MG63 (cell line): Measurements from ENCODE around the gene WDR46. TPM values are rescaled to one million over a fixed set of nuclear protein-coding genes. Genes with fewer than 3 reads are reported as not detected.
A peak's percentile ranks its signal among the peaks of the same experiment; 100 is the strongest.

Experiments used
- DNase-seq: peaks from one replicate; pipeline ENCODE4 v3.0.0-alpha.2; 2020
- H3K27me3 ChIP-seq: fragments of 250-450 bp; sonication (Bioruptor Pico); 2 replicates; pipeline ENCODE4 v1.5.1; 2020; ENCODE audit warnings: mild to moderate bottlenecking, moderate library complexity
- H3K36me3 ChIP-seq: fragments of 250-450 bp; sonication (Bioruptor Pico); 2 replicates; pipeline ENCODE4 v1.5.1; 2020; ENCODE audit warnings: mild to moderate bottlenecking, moderate library complexity
- H3K4me3 ChIP-seq: fragments of 250-450 bp; sonication (Bioruptor Pico); 2 replicates; pipeline ENCODE4 v1.5.1; 2020; ENCODE audit warnings: mild to moderate bottlenecking, moderate library complexity
- H3K9me3 ChIP-seq: fragments of 250-450 bp; sonication (Bioruptor Pico); 2 replicates; pipeline ENCODE4 v1.5.1; 2020; ENCODE audit warnings: mild to moderate bottlenecking, moderate library complexity
- total RNA-seq: library from RNA; depleted of rRNA; stranded (reverse); fragments of >200 nt; shearing (Covaris generic); gene quantifications from 2 replicates; pipeline ENCODE4 v1.2.3, GENCODE V29; 2014; ENCODE audit warnings: low replicate concordance; rRNA removed

Gene WDR46
- total RNA-seq, 1 experiment from 2014 or later: 303 TPM

DNA sequence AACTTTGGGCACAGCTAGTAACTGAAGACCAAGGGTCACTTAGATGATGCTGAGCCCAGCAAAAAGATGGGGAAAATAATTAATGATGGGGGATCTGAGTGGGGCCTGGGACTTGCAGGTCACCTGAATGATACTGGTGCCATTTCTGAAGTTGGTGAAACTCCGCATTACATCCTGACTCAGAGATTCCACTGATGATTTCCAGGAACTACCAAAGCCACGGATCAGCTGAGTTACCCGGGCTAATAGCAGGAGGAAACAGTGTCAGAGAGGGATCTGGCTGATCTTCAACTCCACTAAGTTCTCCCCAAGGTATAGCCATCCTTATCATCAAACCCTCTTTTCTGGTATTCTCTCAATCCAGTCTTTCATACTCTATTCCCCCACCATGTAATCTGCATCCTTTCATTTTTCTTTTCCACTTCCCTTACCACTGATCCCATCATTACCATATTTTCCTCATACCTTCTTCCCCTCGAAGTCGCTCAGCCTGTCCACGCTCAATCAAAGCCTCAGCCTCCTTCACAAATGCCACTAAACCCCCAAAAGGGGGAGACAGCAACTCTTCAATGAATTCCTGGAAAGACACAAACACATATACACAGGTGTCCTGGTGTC, 37.5 kb downstream of the WDR46 start:
- H3K9me3 ChIP-seq: no peaks in the 10 kb centered on the region
- peaks cover 37% of the 10 kb centered on the region for H3K36me3 ChIP-seq
- no peak for DNase-seq
- H3K27me3 ChIP-seq: no peaks in the 10 kb centered on the region
- H3K4me3 ChIP-seq: no peak overlapping the region

GRCh38 chr6:33250731-33251130, 38.3 kb downstream of the WDR46 start:
- Histone ChIP-seq H3K9me3 (no peaks in the 10 kb centered on the region), H3K27me3 (no peaks in the 10 kb centered on the region), H3K36me3 (peaks cover 34% of the 10 kb centered on the region), H3K4me3 (no peak overlapping the region)
- DNase-seq: no peak

DNA sequence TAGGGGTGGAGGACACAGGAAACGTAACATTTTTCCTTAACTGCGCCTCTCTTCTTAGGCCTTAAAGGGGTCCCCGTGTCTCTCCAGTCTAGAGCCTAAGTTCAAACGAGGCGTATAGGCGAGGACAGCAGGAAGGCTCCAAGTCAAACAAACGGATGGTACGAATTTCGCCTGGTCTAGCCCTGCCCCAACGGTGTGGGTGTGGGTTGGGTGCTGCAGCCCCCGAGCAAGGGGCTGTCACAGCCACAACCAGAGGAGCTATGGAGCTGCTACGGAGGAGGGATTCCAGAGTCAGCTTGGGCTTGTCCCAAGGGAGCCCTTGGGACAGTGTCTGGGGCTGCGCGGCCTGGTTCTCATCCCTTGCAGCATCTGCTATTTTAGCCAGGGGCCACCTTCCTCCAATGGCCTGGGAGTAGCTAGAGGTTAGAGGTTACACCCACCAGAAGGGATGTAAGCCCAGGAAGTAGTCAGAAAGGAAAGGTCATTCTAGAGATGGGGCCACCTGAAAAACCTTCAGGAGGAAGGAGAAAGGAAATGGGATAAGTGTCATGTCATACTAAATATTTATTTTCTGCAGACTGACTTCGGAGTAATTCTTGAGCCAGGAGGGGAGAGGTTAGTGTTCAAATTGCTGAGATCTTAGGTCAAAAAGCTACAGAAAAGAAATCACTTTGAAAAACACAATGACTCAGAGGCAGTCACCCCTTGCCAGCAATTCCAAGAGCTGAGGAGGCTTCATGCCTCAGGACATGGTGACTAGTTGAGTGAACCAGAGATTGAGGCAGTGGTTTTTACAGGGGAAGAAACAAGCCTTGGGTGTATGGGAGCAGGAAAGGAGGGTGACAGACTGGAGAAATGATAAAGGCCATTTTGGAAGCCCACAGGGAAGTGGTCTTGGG, 39.1 kb downstream of the WDR46 start:
- DNase-seq: peak; percentile 93
- no peaks in the 10 kb centered on the region for H3K27me3 ChIP-seq
- H3K9me3 ChIP-seq: no peaks in the 10 kb centered on the region
- peak overlapping the region; percentile 67 for H3K4me3 ChIP-seq
- H3K36me3 ChIP-seq: peaks cover 32% of the 10 kb centered on the region

- Histone ChIP-seq H3K4me3 (peak overlapping the region; percentile 67), H3K27me3 (no peaks in the 10 kb centered on the region), H3K36me3 (peaks cover 27% of the 10 kb centered on the region), H3K9me3 (no peaks in the 10 kb centered on the region)
- peak; percentile 100 for DNase-seq
Observed at GRCh38 chr6:33248932-33249731, 39.9 kb downstream of the WDR46 start.

DNA sequence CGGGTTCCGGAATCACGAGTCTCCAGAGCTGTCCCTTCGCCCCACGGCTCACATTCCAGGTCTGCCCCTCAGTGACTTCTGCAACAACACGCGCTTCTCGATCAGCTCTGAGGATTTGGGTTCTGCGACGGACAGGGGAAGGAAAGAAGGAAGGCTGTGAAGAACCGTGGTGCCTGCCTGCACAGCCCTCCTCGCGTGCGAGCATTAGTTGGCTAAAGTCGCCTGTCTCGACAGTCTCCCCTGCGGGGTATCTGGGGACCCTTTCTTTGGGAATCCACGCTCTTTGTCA, 40.5 kb downstream of the WDR46 start:
- Histone ChIP-seq H3K27me3 (no peaks in the 10 kb centered on the region), H3K36me3 (peaks cover 27% of the 10 kb centered on the region), H3K4me3 (peak overlapping the region; percentile 67), H3K9me3 (no peaks in the 10 kb centered on the region)
- peak; percentile 76 for DNase-seq

- H3K36me3 ChIP-seq: peaks cover 27% of the 10 kb centered on the region
Observed at GRCh38 chr6:33247977-33248642, 40.9 kb downstream of the WDR46 start.

DNA sequence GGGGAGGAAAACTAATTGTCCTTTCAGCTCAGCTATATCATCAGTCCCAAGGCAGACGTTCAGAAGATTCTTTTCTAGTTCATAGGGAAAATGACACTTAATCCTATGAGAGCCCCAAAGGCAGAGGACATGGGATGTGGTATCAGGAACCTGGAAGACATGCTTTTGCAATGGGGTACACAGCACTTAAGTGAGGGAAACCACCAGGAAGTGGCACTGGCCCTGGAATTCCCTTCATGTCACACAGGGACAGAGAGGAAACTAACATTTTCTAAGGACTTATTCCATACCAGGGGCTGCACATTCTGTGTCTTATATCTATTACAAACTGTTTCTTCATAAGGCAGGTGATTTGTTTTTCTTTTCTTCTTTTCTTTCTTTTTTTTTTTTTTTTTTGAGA, 45.6 kb downstream of the WDR46 start:
- peaks cover 13% of the 10 kb centered on the region for H3K27me3 ChIP-seq
- no peak for DNase-seq
- H3K36me3 ChIP-seq: no peaks in the 10 kb centered on the region
- H3K9me3 ChIP-seq: no peaks in the 10 kb centered on the region
- no peak overlapping the region for H3K4me3 ChIP-seq

More at GRCh38 chr6:33247977-33248642, 40.9 kb downstream of the WDR46 start:
- Histone ChIP-seq H3K27me3 (no peaks in the 10 kb centered on the region), H3K9me3 (no peaks in the 10 kb centered on the region), H3K4me3 (peak overlapping the region; percentile 67)
- DNase-seq: peak; percentile 96

- Histone ChIP-seq H3K36me3 (no peaks in the 10 kb centered on the region), H3K27me3 (peaks cover 15% of the 10 kb centered on the region), H3K9me3 (no peaks in the 10 kb centered on the region), H3K4me3 (no peak overlapping the region)
- no peak for DNase-seq
Observed at GRCh38 chr6:33241968-33242367, 47.1 kb downstream of the WDR46 start.

DNA sequence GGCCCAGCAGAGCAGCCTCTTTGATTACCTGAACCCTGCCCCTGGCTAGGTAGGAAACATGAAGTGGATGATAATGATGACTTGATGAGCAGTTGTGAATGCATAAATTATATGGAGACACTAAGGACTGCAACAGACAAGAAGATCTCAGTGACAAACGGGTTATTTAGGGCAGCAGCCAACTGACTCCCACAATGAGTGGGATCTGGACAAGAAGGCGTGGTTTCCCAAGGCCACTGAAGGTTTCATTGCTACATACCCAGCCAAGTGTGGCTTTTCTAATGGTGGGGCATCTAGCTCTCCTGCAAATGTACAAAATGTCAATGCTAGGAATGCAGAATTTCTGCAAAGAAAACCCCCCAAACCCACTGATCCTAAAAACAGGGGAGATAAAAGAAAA, 51.3 kb downstream of the WDR46 start:
- Histone ChIP-seq H3K4me3 (no peak overlapping the region), H3K9me3 (no peaks in the 10 kb centered on the region), H3K36me3 (no peaks in the 10 kb centered on the region), H3K27me3 (peaks cover 21% of the 10 kb centered on the region)
- DNase-seq: no peak

DNA sequence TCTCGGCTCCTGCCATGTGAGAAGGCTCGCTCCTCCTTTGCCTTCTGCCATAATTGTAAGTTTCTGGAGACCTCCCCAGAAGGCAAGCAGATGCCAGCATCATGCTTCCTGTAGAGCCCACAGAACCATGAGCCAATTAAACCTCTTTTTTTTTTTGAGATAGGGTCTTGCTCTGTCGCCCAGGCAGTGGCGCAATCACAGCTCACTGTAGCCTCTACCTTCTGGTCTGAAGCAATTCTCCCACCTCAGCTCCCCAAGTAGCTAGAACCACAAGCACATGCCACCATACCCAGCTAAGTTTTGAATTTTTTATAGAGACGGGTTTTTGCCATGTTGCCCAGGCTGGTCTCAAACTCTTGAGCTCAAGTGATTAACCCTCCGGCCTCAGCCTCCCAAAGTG, 52.2 kb downstream of the WDR46 start:
- Histone ChIP-seq H3K9me3 (no peaks in the 10 kb centered on the region), H3K36me3 (no peaks in the 10 kb centered on the region), H3K27me3 (peaks cover 18% of the 10 kb centered on the region), H3K4me3 (no peak overlapping the region)
- DNase-seq: no peak

DNA sequence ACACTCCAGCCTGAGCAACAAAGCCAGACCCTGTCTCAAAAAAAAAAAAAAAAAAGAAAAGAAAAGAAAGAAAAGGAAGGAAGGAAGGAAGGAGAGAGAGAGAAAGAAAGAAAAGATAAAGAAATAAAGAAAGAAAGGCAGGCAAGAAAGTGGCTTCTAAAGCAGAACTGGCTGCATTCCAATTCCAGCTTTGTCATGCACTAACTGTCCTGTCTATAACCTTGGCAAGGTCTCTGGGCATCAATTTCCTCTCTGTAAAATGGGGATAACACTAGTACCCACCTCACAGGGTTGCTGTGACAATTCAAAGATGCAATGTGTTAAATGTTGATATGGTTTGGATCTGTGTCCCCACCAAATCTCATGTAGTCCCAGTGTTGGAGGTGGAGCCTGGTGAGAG, 52.7 kb downstream of the WDR46 start:
- no peaks in the 10 kb centered on the region for H3K9me3 ChIP-seq
- no peak for DNase-seq
- H3K27me3 ChIP-seq: peaks cover 18% of the 10 kb centered on the region
- no peak overlapping the region for H3K4me3 ChIP-seq
- H3K36me3 ChIP-seq: no peaks in the 10 kb centered on the region

GRCh38 chr6:33235221-33235634, 53.8 kb downstream of the WDR46 start:
- no peak for DNase-seq
- no peak overlapping the region for H3K4me3 ChIP-seq
- no peaks in the 10 kb centered on the region for H3K9me3 ChIP-seq
- peaks cover 18% of the 10 kb centered on the region for H3K27me3 ChIP-seq
- no peaks in the 10 kb centered on the region for H3K36me3 ChIP-seq

Other genes with a start within 250 kb of the WDR46 start
- 0.59 and 2.5 TPM in 2 replicates for gene HLA-DPA1, start 215.6 kb downstream of the WDR46 start, total RNA-seq
- gene HLA-DPB1, start 213.2 kb downstream of the WDR46 start, total RNA-seq: 9.2 and 54.4 TPM in 2 replicates
- gene COL11A2, start 96.8 kb downstream of the WDR46 start, total RNA-seq: 0.99 and 2.6 TPM in 2 replicates
- 43.6 and 58.8 TPM in 2 replicates for gene RXRB, start 88.6 kb downstream of the WDR46 start, total RNA-seq
- gene SLC39A7, start 88.4 kb downstream of the WDR46 start, total RNA-seq: 397 and 459 TPM in 2 replicates
- not detected in 2 replicates for gene HSD17B8, start 84.6 kb downstream of the WDR46 start, total RNA-seq
- 77.7 and 171 TPM in 2 replicates for gene RING1, start 80.7 kb downstream of the WDR46 start, total RNA-seq
- gene VPS52, start 17.4 kb downstream of the WDR46 start, total RNA-seq: 38.1 and 47.4 TPM in 2 replicates
- 11,886 and 16,367 TPM in 2 replicates for gene RPS18, start 17.2 kb downstream of the WDR46 start, total RNA-seq
- 0.49 and 2.0 TPM in 2 replicates for gene B3GALT4, start 12.1 kb downstream of the WDR46 start, total RNA-seq
- 488 and 596 TPM in 2 replicates for gene PFDN6, start 362 bp upstream of the WDR46 start, total RNA-seq
- gene RGL2, start 9.7 kb upstream of the WDR46 start, total RNA-seq: 71.9 and 123 TPM in 2 replicates
- 37.5 and 89.0 TPM in 2 replicates for gene TAPBP, start 24.8 kb upstream of the WDR46 start, total RNA-seq
- 6.2 and 20.0 TPM in 2 replicates for gene ZBTB22, start 28.5 kb upstream of the WDR46 start, total RNA-seq
- gene DAXX, start 33.7 kb upstream of the WDR46 start, total RNA-seq: 27.3 and 34.2 TPM in 2 replicates
- gene KIFC1, start 102.6 kb upstream of the WDR46 start, total RNA-seq: 36.6 and 45.5 TPM in 2 replicates
- gene PHF1, start 121.8 kb upstream of the WDR46 start, total RNA-seq: 11.6 and 12.6 TPM in 2 replicates
- gene CUTA, start 128.9 kb upstream of the WDR46 start, total RNA-seq: 158 and 230 TPM in 2 replicates
- gene SYNGAP1, start 130.8 kb upstream of the WDR46 start, total RNA-seq: 0.92 and 0.96 TPM in 2 replicates
- 5.6 and 6.9 TPM in 2 replicates for gene ZBTB9, start 165.3 kb upstream of the WDR46 start, total RNA-seq